HepG2 (cell line): Measurements from ENCODE around the gene SYS1. TPM values are rescaled to one million over a fixed set of nuclear protein-coding genes. Genes with fewer than 3 reads are reported as not detected.
A peak's percentile ranks its signal among the peaks of the same experiment; 100 is the strongest.

Experiments
- CEBPG ChIP-seq: IDR thresholded peaks from 2 replicates; pipeline ENCODE4 v1.6.1; 2016
- CREM ChIP-seq, 2 experiments: sonication (generic) in 1 of 2; formaldehyde crosslinking in 1 of 2; IDR thresholded peaks; 2 replicates each; pipeline versions ENCODE4 v1.4.0 to v1.6.1; 2016 to 2020; ENCODE audit warnings: antibody characterized with exemption in 1 of 2, mild to moderate bottlenecking in 1 of 2, missing genetic modification reagents in 1 of 2
- ELF1 ChIP-seq: sonication (generic); formaldehyde crosslinking; IDR thresholded peaks from 2 replicates; pipeline ENCODE4 v1.4.0; 2020; ENCODE audit warnings: missing genetic modification reagents
- ERF ChIP-seq: IDR thresholded peaks from 2 replicates; pipeline ENCODE4 v1.6.1; 2018; ENCODE audit warnings: missing biosample characterization, missing genetic modification reagents
- FOXC1 ChIP-seq: sonication (generic); formaldehyde crosslinking; IDR thresholded peaks from 2 replicates; pipeline ENCODE4 v1.8.0; 2022; ENCODE audit warnings: mild to moderate bottlenecking, missing genetic modification reagents, borderline replicate concordance
- FOXK1 ChIP-seq: sonication (generic); formaldehyde crosslinking; IDR thresholded peaks from 2 replicates; pipeline ENCODE4 v1.4.0; 2020; ENCODE audit warnings: low read depth, missing genetic modification reagents, borderline replicate concordance
- GATA4 ChIP-seq: sonication (generic); IDR thresholded peaks from 2 replicates; pipeline ENCODE4 v1.6.1; 2016; ENCODE audit warnings: antibody characterized with exemption, low read depth, borderline replicate concordance
- MXD4 ChIP-seq: IDR thresholded peaks from 2 replicates; pipeline ENCODE4 v1.6.1; 2016; ENCODE audit warnings: mild to moderate bottlenecking, missing biosample characterization, missing genetic modification reagents
- MXI1 ChIP-seq: IDR thresholded peaks from 3 replicates; pipeline ENCODE4 v1.6.1; 2012; ENCODE audit warnings: low read depth, low read length, inconsistent platforms, borderline replicate concordance
- NAIF1 ChIP-seq: sonication (generic); formaldehyde crosslinking; IDR thresholded peaks from 2 replicates; pipeline ENCODE4 v1.5.0; 2020; ENCODE audit warnings: mild to moderate bottlenecking, missing genetic modification reagents, borderline replicate concordance
- NCOR1 ChIP-seq: fragments of 200-600 bp; sonication (generic); IDR thresholded peaks from 2 replicates; pipeline ENCODE4 v1.7.0; 2017; ENCODE audit warnings: antibody characterized with exemption, low read length, borderline replicate concordance
- PATZ1 ChIP-seq: sonication (generic); formaldehyde crosslinking; IDR thresholded peaks from 2 replicates; pipeline ENCODE4 v1.4.0; 2020; ENCODE audit warnings: missing genetic modification reagents
- POLR2AphosphoS2 ChIP-seq: IDR thresholded peaks from 2 replicates; pipeline ENCODE4 v1.6.1; 2011; ENCODE audit warnings: low read depth, low read length, improper control_type of control experiment
- SP2 ChIP-seq: sonication (generic); formaldehyde crosslinking; IDR thresholded peaks from 2 replicates; pipeline ENCODE4 v1.5.1; 2020; ENCODE audit warnings: mild to moderate bottlenecking, missing genetic modification reagents
- TEAD3 ChIP-seq: optimal IDR thresholded peaks from 2 replicates; pipeline ENCODE3; 2016; ENCODE audit warnings: borderline replicate concordance
- ZFX ChIP-seq: sonication (generic); formaldehyde crosslinking; IDR thresholded peaks from 2 replicates; pipeline ENCODE4 v1.4.0; 2020; ENCODE audit warnings: mild to moderate bottlenecking, low read depth, missing genetic modification reagents, moderate library complexity
- ZHX1 ChIP-seq: sonication (generic); formaldehyde crosslinking; IDR thresholded peaks from 2 replicates; pipeline ENCODE4 v1.8.1; 2022; ENCODE audit warnings: low read depth, mild to moderate bottlenecking, missing genetic modification reagents
- ZKSCAN8 ChIP-seq: IDR thresholded peaks from 2 replicates; pipeline ENCODE4 v1.6.1; 2016; ENCODE audit warnings: borderline replicate concordance, missing genetic modification reagents, missing compliant biosample characterization
- ZMYM4 ChIP-seq: sonication (generic); formaldehyde crosslinking; IDR thresholded peaks from 2 replicates; pipeline ENCODE4 v1.8.1; 2023; ENCODE audit warnings: mild to moderate bottlenecking, missing genetic modification reagents
- ZNF17 ChIP-seq: sonication (generic); formaldehyde crosslinking; IDR thresholded peaks from 2 replicates; pipeline ENCODE4 v1.5.0; 2020; ENCODE audit warnings: mild to moderate bottlenecking, missing genetic modification reagents
- ZNF34 ChIP-seq: sonication (generic); formaldehyde crosslinking; IDR thresholded peaks from 2 replicates; pipeline ENCODE4 v1.4.0; 2020; ENCODE audit warnings: mild to moderate bottlenecking, missing genetic modification reagents, borderline replicate concordance
- ZNF570 ChIP-seq: sonication (generic); formaldehyde crosslinking; IDR thresholded peaks from 2 replicates; pipeline ENCODE4 v1.4.0; 2020; ENCODE audit warnings: mild to moderate bottlenecking, missing genetic modification reagents, borderline replicate concordance
- ZNF652 ChIP-seq: IDR thresholded peaks from 2 replicates; pipeline ENCODE4 v1.6.1; 2016; ENCODE audit warnings: low read depth, borderline replicate concordance
- ZNF670 ChIP-seq: sonication (generic); formaldehyde crosslinking; IDR thresholded peaks from 2 replicates; pipeline ENCODE4 v1.8.0; 2022; ENCODE audit warnings: mild to moderate bottlenecking, missing genetic modification reagents, borderline replicate concordance
- ZNF766 ChIP-seq: sonication (generic); formaldehyde crosslinking; IDR thresholded peaks from 2 replicates; pipeline ENCODE4 v1.5.0; 2020; ENCODE audit warnings: missing genetic modification reagents, borderline replicate concordance
- ZNF788 ChIP-seq: sonication (generic); formaldehyde crosslinking; IDR thresholded peaks from 2 replicates; pipeline ENCODE4 v1.5.0; 2020; ENCODE audit warnings: mild to moderate bottlenecking, missing genetic modification reagents, borderline replicate concordance
- polyA plus RNA-seq, 8 experiments: library from polyadenylated mRNA; depleted of rRNA in 3 of 8; stranded (reverse) in 7 of 8; unstranded in 1 of 8; fragments of >200 nt; fragmentation: Illumina TruSeq in 4 of 8; extraction: Trizol in 4 of 8; gene quantifications; 2 replicates each; pipeline versions ENCODE4 v1.2.1 to v1.2.3, GENCODE V29; 2011 to 2016; ENCODE audit warnings: low read depth in 4 of 8, missing spikeins in 1 of 8, mixed read lengths in 1 of 8; ENCODE audit not compliant: insufficient read depth in 1 of 8
- total RNA-seq, 5 experiments: library from RNA; depleted of rRNA; stranded (reverse); fragments of >200 nt; fragmentation: Illumina TruSeq; extraction: Trizol; gene quantifications; 2 replicates each; pipeline ENCODE4 v1.2.3, GENCODE V29; 2016; ENCODE audit warnings: low read depth in 1 of 5

SYS1 gene
- total and polyA plus RNA-seq, 2 of the 13 experiments (the other 11 are each of a cell fraction or from before 2014, with no cell fraction given): 38.3 to 65.6 TPM

GRCh38 chr20:45344168-45344860 lies 18.6 kb upstream of the SYS1 start (continued):
- no peak for TF ChIP-seq ZHX1 (CRISPR knock-in tag)
- TF ChIP-seq ZNF34 (CRISPR knock-in tag): 0 out of 2 replicates have a peak, but pooled peaks have one; percentile 44
- no peak for TF ChIP-seq ELF1 (CRISPR knock-in tag)
- TF ChIP-seq SP2: peak; percentile 58; the same call in 1 of the 2 replicates
- peak; percentile 89 for TF ChIP-seq TEAD3 (CRISPR knock-in tag)
- peak; percentile 92; the same call in 1 of the 2 replicates for TF ChIP-seq ZNF670 (CRISPR knock-in tag)
- TF ChIP-seq MXD4: no peak
- peak; percentile 38; the same call in 1 of the 2 replicates for TF ChIP-seq CREM (IDR thresholded peaks at IDR 0.05)
- TF ChIP-seq CREM (CRISPR knock-in tag; IDR thresholded peaks at IDR 0.05): no peak
- peak; percentile 36 for TF ChIP-seq POLR2AphosphoS2
- TF ChIP-seq NCOR1: peak; percentile 89; the same call in 1 of the 2 replicates
- TF ChIP-seq ZNF652 (CRISPR knock-in tag): peak; percentile 54; the same call in 1 of the 2 replicates
- TF ChIP-seq PATZ1 (CRISPR knock-in tag): peak; percentile 89
- TF ChIP-seq ERF (CRISPR knock-in tag): peak; percentile 78
- peak; percentile 80; the same call in 1 of the 2 replicates for TF ChIP-seq ZNF570 (CRISPR knock-in tag)
- no peak for TF ChIP-seq ZNF17
- TF ChIP-seq GATA4: 0 out of 2 replicates have a peak, but pooled peaks have one; percentile 41
- TF ChIP-seq NAIF1: peak; percentile 4; the same call in 1 of the 2 replicates
- TF ChIP-seq MXI1: no peak; the same call in 2 of the 3 replicates
- peak; percentile 82 for TF ChIP-seq CEBPG (CRISPR knock-in tag)
- TF ChIP-seq ZMYM4: no peak
- peak; percentile 26; the same call in 1 of the 2 replicates for TF ChIP-seq ZNF788 (CRISPR knock-in tag)
- TF ChIP-seq ZKSCAN8 (CRISPR knock-in tag): peak; percentile 57; the same call in 1 of the 2 replicates
- peak; percentile 42 for TF ChIP-seq ZFX (CRISPR knock-in tag)
- TF ChIP-seq FOXC1 (CRISPR knock-in tag): 0 out of 2 replicates have a peak, but pooled peaks have one; percentile 6
- no peak for TF ChIP-seq ZNF766 (CRISPR knock-in tag)
- TF ChIP-seq FOXK1 (CRISPR knock-in tag): peak; percentile 59; the same call in 1 of the 2 replicates
